Stomach smooth muscle (tissue), 2 donors: ENCODE results near the gene MIOS.
"Not testable (repeated sequence)": the region's sequence is repeated elsewhere in the genome, so short reads cannot be mapped to it uniquely, and the experiment has no call there.

Source experiments
- H3K27ac ChIP-seq: one replicate; pipeline ENCODE4 v1.7.0; 2013; ENCODE audit warnings: mild to moderate bottlenecking, low read length, inconsistent platforms
- H3K27me3 ChIP-seq, 2 donors: one replicate each; pipeline ENCODE4 v1.7.0; 2013; ENCODE audit warnings: low read length in 2 of 2; ENCODE audit not compliant: insufficient read depth in 2 of 2, control insufficient read depth in 1 of 2
- H3K36me3 ChIP-seq, 2 donors: one replicate each; pipeline ENCODE4 v1.7.0; 2013; ENCODE audit warnings: low read length in 2 of 2; ENCODE audit not compliant: control insufficient read depth in 2 of 2, insufficient read depth in 2 of 2
- H3K4me1 ChIP-seq: one replicate; pipeline ENCODE4 v1.7.0; 2013; ENCODE audit warnings: low read length; ENCODE audit not compliant: control insufficient read depth, insufficient read depth
- H3K4me3 ChIP-seq, 2 donors: one replicate each; pipeline ENCODE4 v1.7.0; 2013; ENCODE audit warnings: low read length in 2 of 2
- H3K9ac ChIP-seq, 2 donors: one replicate each; pipeline ENCODE4 v1.7.0; 2013; ENCODE audit warnings: low read length in 2 of 2, mild to moderate bottlenecking in 1 of 2
- H3K9me3 ChIP-seq, 2 donors: one replicate each; pipeline ENCODE4 v1.7.0; 2013; ENCODE audit warnings: low read length in 2 of 2; ENCODE audit not compliant: control insufficient read depth in 2 of 2
- donor health status: healthy.
- donor health status: Pancreatic carcinoma.

The MIOS gene

DNA sequence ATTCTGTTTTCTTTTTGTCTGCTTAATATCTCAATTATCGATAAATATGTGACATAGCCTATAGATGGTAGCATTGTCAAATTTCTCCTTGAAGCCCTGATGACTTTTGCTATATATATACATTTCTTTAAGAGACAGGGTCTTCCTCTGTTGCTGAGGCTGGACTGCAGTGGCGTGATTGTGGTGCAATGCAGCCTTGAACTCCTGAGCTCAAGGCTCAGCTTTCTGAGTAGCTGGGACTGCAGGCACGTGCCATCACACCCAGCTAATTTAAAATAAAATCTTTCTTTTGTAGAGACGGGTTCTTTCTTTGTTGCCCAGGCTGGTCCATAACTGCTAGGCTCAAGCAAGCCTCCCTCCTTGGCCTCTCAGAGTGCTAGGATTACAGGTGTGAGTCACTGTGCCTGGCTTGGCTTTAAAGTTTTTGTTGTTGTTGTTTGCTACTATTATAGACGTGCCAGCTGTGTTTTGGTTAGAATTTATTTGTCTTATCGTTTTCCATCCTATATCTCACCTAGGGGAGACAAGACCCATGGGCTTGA, 80.9 kb downstream of the MIOS start:
- no peak overlapping the region for H3K27ac ChIP-seq
- no peaks in the 10 kb centered on the region for H3K36me3 ChIP-seq
- H3K4me1 ChIP-seq = no peaks in the 10 kb centered on the region
- H3K4me3 ChIP-seq = no peak overlapping the region
- no peaks in the 10 kb centered on the region for H3K27me3 ChIP-seq
- H3K9me3 ChIP-seq = no peaks in the 10 kb centered on the region
- H3K9ac ChIP-seq = no peak overlapping the region

- no peak overlapping the region for H3K9ac ChIP-seq
These were observed 84.1 kb downstream of the MIOS start for GRCh38 chr7:7650682-7651206.

DNA sequence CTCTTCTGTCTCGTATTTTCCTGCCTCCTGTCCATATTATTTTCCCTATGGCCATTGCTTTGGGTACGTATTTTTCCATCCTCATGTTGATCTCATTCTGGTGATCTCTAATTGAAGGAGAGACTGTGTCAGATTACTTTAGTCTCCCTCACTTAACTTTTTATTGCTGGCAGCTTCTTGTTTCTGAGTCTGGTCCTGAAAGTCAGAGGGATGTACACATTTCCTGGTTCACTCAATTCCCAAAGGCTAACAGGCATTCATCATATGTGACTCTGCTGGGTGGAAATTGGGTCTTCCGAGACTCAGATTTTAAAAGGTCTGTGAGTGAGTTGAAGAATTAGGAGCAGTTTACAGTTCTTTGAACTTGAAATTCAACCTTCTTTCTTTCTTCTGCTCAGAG, 84.8 kb downstream of the MIOS start:
- Histone ChIP-seq H3K27me3 (no peaks in the 10 kb centered on the region), H3K4me3 (no peak overlapping the region)

More at GRCh38 chr7:7650682-7651206, 84.1 kb downstream of the MIOS start:
- Histone ChIP-seq H3K27ac (no peak overlapping the region), H3K4me3 (no peak overlapping the region), H3K4me1 (no peaks in the 10 kb centered on the region), H3K36me3 (no peaks in the 10 kb centered on the region), H3K9me3 (no peaks in the 10 kb centered on the region), H3K27me3 (no peaks in the 10 kb centered on the region)

DNA sequence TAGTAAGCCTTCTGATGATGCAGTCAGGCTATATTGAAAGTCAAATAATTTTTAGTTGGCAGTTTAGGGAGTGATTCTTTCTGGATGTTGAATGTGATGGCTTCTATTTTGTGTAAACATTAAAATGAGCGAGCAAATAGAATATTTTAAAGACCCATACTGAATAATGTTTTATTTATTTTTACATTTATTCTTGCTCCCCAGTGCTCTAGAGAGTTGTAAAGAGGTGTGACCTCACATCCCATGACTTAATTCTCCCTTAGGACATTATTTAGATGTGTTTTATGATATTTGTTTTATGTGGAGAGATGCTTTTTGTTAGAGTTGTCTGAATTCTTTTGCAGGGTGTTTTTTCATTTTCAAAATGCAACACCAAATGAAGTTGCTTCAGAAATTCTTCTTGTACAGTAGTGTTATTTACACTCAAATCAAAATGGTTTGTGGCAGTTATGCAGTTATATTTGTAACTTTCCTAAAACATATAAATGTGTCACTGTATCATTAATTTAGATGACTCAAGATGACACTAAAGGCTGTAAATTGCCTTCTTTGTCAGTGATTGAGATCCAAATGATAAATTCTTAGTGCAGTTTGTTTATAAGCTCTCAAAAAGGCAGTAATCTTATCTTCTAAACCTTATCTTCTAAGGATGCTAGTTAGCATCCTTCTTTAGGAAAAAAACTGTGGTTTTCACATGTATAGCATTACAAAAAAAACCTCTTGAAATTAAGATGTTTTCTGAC, 86.3 kb downstream of the MIOS start:
- Histone ChIP-seq H3K27ac (no peak overlapping the region), H3K9me3 (no peaks in the 10 kb centered on the region), H3K9ac (no peak overlapping the region), H3K4me1 (no peaks in the 10 kb centered on the region), H3K36me3 (no peaks in the 10 kb centered on the region), H3K4me3 (no peak overlapping the region), H3K27me3 (no peaks in the 10 kb centered on the region)

More for the DNA sequence above, 84.8 kb downstream of the MIOS start:
- Histone ChIP-seq H3K36me3 (no peaks in the 10 kb centered on the region), H3K4me1 (no peaks in the 10 kb centered on the region), H3K27ac (no peak overlapping the region), H3K9me3 (no peaks in the 10 kb centered on the region), H3K9ac (no peak overlapping the region)

DNA sequence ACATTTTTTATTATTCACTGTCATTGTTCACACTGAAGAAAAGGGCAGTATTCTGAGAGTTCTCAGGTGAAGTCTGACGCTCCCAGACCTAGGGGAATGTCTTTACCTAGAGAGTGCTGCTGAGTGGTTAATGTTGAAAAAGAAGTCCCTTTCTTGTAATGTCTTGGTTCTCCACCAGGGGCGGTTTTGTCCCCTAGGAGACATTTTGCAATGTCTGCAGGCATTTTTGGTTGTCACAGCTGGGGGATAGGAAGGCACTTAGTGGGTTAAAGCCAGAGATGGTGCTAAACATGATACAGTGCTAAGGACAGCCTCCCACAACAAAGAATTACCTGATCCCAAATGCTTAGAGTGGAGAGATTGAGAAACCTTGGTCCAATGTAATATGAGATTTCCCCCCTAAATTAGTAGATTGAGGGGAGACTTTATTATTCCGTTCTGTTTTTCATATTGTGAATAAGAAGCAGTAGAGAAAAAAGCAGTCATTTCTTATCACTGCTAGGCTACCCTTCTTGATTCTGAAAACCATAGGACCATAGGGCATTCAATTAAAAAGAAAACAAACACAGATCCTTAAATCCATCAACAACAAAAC, 87.0 kb downstream of the MIOS start:
- Histone ChIP-seq H3K9me3 (no peaks in the 10 kb centered on the region), H3K9ac (no peak overlapping the region), H3K27me3 (no peaks in the 10 kb centered on the region), H3K4me1 (no peaks in the 10 kb centered on the region), H3K36me3 (no peaks in the 10 kb centered on the region), H3K4me3 (no peak overlapping the region), H3K27ac (no peak overlapping the region)

- Histone ChIP-seq H3K9ac (no peak overlapping the region), H3K4me1 (no peaks in the 10 kb centered on the region), H3K4me3 (no peak overlapping the region), H3K36me3 (no peaks in the 10 kb centered on the region), H3K9me3 (no peaks in the 10 kb centered on the region), H3K27ac (no peak overlapping the region), H3K27me3 (no peaks in the 10 kb centered on the region)
These were observed 88.5 kb downstream of the MIOS start for GRCh38 chr7:7654964-7655715.

- not testable (repeated sequence) for H3K4me3 ChIP-seq, H3K9me3 ChIP-seq
These were observed 89.8 kb downstream of the MIOS start for GRCh38 chr7:7656459-7656858.

More at GRCh38 chr7:7656459-7656858, 89.8 kb downstream of the MIOS start:
- not testable (repeated sequence) for H3K9ac ChIP-seq, H3K27me3 ChIP-seq, H3K36me3 ChIP-seq, H3K27ac ChIP-seq, H3K4me1 ChIP-seq
